ENCODE measurements around the gene FHOD1.

Gene FHOD1

DNA sequence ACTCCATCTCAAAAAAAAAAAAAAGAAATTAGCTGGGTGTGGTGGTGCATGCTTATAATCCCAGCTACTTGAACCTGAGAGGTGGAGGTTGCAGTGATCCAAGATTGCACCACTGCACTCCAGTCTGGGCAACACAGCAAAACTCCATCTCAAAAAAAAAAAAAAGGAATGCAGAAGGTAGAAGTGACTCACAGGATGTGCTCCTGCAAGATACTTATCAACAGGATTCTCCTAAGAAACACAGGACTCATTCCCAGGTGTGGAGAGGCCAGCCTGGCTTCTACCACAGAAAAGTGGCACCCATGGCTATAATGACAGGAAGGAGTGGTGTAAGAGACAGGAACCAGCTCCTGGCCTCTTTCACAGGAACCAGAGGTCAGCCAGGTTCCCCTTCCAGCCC lies 34.5 kb downstream of the FHOD1 start:
- TF ChIP-seq, protein P1, sequence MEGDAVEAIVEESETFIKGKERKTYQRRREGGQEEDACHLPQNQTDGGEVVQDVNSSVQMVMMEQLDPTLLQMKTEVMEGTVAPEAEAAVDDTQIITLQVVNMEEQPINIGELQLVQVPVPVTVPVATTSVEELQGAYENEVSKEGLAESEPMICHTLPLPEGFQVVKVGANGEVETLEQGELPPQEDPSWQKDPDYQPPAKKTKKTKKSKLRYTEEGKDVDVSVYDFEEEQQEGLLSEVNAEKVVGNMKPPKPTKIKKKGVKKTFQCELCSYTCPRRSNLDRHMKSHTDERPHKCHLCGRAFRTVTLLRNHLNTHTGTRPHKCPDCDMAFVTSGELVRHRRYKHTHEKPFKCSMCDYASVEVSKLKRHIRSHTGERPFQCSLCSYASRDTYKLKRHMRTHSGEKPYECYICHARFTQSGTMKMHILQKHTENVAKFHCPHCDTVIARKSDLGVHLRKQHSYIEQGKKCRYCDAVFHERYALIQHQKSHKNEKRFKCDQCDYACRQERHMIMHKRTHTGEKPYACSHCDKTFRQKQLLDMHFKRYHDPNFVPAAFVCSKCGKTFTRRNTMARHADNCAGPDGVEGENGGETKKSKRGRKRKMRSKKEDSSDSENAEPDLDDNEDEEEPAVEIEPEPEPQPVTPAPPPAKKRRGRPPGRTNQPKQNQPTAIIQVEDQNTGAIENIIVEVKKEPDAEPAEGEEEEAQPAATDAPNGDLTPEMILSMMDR (IDR thresholded peaks at IDR 0.05; ENCODE audit: borderline replicate concordance, insufficient read depth, low read depth, low read length) = no peak
- H3K4me3 ChIP-seq (ENCODE audit: low read depth, low read length) = no peak overlapping the region

DNA sequence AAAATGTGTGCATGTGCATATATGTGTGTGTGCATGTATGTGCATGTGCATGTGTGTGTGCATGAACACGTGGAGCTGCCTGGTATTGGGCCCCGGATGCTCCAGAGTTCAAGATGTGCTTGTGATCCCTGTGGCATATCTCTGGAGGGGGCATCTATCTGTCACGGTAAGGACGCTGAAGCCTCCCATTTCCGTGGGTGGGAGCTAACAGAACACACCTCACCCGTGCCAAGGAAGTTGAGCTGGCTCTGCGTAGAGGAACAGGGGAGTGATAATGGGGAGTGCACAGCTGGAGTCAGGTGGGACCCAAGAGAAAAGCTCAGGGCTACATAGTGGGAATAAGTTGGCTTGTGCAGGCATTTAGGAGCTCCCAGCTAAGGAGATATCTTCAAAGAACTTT lies 35.6 kb downstream of the FHOD1 start:
- TF ChIP-seq, protein P1 (IDR thresholded peaks at IDR 0.05; ENCODE audit: borderline replicate concordance, insufficient read depth, low read depth, low read length) = no peak
- H3K4me3 ChIP-seq (ENCODE audit: low read depth, low read length) = no peak overlapping the region

DNA sequence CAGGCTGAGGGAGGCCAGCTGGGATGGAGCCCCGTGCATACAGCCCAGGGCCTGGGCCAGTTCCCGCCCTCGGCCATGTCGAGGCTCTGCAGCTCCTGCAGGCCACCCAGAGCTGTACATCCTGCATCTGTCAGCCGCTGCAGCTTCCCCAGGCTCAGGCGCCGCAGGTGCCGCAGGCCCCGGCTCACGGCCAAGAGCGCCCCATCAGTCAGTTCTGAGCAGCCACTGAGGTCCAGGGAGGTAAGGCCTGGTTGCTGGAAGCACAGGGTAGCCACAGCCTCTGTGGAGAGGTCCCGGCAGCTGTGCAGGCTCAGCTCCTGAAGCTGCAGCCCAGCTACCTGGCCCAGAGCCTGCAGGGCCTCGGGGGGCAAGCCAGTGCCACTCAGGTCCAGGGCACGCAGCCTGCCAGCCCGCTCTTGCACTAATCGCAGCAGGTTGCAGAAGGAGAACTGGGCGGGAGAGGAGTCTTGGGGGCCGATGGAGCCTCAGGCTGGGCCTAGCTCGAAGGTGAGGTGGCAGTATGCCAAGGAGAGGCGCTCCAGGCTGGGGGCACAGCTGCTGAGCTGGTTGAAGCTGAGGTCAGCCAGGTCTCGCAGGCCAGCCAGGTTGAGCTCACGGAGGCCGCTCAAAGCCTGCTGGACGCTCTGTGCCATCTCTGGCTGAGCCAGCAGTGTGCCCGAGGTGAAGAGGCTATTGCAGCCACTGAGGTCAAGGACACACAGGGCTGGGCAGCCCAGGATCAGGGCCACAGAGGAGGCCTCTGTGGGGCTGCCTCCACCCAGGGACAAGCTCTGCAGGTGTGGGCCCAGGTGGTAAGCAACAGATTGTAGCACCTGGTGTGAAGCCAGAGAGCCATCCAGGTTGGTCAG lies 37.0 kb downstream of the FHOD1 start:
- TF ChIP-seq, protein P1 (IDR thresholded peaks at IDR 0.05; ENCODE audit: borderline replicate concordance, insufficient read depth, low read depth, low read length) = no peak
- H3K4me3 ChIP-seq (ENCODE audit: low read depth, low read length) = no peak overlapping the region

DNA sequence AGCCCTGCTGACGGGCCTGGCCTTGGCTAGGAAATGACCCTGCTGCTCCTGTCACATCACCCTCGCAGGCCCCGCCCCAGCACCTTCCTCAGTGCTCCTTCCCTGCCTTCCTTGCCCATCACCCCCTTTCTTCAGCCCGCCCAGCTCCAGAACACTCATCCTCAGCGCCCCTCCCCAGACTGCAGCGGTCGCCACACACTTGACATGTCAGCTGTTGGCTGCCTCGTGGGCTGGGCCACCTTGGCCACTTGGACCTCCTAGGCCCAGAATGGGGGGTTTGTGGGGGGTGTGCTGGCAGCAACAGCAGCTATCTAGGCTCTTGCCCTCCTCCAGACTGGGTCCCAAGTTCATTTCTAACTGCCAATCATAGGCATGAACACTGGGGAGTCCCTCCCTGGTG lies 37.7 kb downstream of the FHOD1 start:
- H3K4me3 ChIP-seq (ENCODE audit: low read depth, low read length) = no peak overlapping the region
- TF ChIP-seq, protein P1 (IDR thresholded peaks at IDR 0.05; ENCODE audit: borderline replicate concordance, insufficient read depth, low read depth, low read length) = no peak

GRCh38 chr16:67208154-67208896 lies 39.0 kb downstream of the FHOD1 start:
- TF ChIP-seq, protein P1 (IDR thresholded peaks at IDR 0.05; ENCODE audit: borderline replicate concordance, insufficient read depth, low read depth, low read length) = no peak
- H3K4me3 ChIP-seq (ENCODE audit: low read depth, low read length) = no peak overlapping the region

- TF ChIP-seq, protein P1 (IDR thresholded peaks at IDR 0.05; ENCODE audit: borderline replicate concordance, insufficient read depth, low read depth, low read length) = no peak
Observed at GRCh38 chr16:67207249-67208091, 39.8 kb downstream of the FHOD1 start.

More at GRCh38 chr16:67207249-67208091, 39.8 kb downstream of the FHOD1 start:
- H3K4me3 ChIP-seq (ENCODE audit: low read depth, low read length) = no peak overlapping the region

Measured in GM12875 (cell line).